GM21515 (cell line): ENCODE measurements around the gene DSCAM.

ENCODE experiments used
- ATAC-seq: cut with Tn5 transposase; IDR thresholded peaks from one replicate; pipeline ENCODE4 v1.9.1; 2021; ENCODE audit not compliant: unreplicated experiment

The DSCAM gene

GRCh38 chr21:40783404-40783803 lies 63.6 kb downstream of the DSCAM start:
- no peak for ATAC-seq

GRCh38 chr21:40770435-40771055 lies 76.4 kb downstream of the DSCAM start:
- no peak for ATAC-seq

- ATAC-seq, result no peak
Measured at GRCh38 chr21:40769231-40769630, 77.7 kb downstream of the DSCAM start.

GRCh38 chr21:40768056-40768455 lies 78.9 kb downstream of the DSCAM start:
- ATAC-seq, result no peak

GRCh38 chr21:40766381-40766780 lies 80.6 kb downstream of the DSCAM start:
- no peak for ATAC-seq

- no peak for ATAC-seq
Measured at GRCh38 chr21:40765811-40766210, 81.1 kb downstream of the DSCAM start.

GRCh38 chr21:40760821-40761220 lies 86.1 kb downstream of the DSCAM start:
- ATAC-seq, result no peak

- no peak for ATAC-seq
Measured at GRCh38 chr21:40759061-40759460, 87.9 kb downstream of the DSCAM start.

- no peak for ATAC-seq
Measured at GRCh38 chr21:40757366-40757765, 89.6 kb downstream of the DSCAM start.

- no peak for ATAC-seq
Measured at GRCh38 chr21:40754466-40754865, 92.5 kb downstream of the DSCAM start.

- ATAC-seq, result no peak
Measured at GRCh38 chr21:40753756-40754155, 93.2 kb downstream of the DSCAM start.

- no peak for ATAC-seq
Measured at GRCh38 chr21:40752125-40752524, 94.8 kb downstream of the DSCAM start.

- ATAC-seq, result no peak
Measured at GRCh38 chr21:40751221-40751620, 95.7 kb downstream of the DSCAM start.

- no peak for ATAC-seq
Measured at GRCh38 chr21:40736145-40736544, 110.8 kb downstream of the DSCAM start.

GRCh38 chr21:40733024-40733397 lies 113.9 kb downstream of the DSCAM start:
- no peak for ATAC-seq

- ATAC-seq, result no peak
Measured at GRCh38 chr21:40732253-40733023, 114.5 kb downstream of the DSCAM start.

GRCh38 chr21:40731206-40731605 lies 115.8 kb downstream of the DSCAM start:
- ATAC-seq, result no peak

- no peak for ATAC-seq
Measured at GRCh38 chr21:40730426-40730800, 116.5 kb downstream of the DSCAM start.

- no peak for ATAC-seq
Measured at GRCh38 chr21:40729761-40730425, 117.1 kb downstream of the DSCAM start.

- ATAC-seq, result no peak
Measured at GRCh38 chr21:40723966-40724365, 123.0 kb downstream of the DSCAM start.

GRCh38 chr21:40723317-40723716 lies 123.6 kb downstream of the DSCAM start:
- no peak for ATAC-seq

GRCh38 chr21:40719615-40720014 lies 127.3 kb downstream of the DSCAM start:
- no peak for ATAC-seq
